HepG2 (cell line): ENCODE results near the gene CCDC181. TPM values are rescaled to one million over a fixed set of nuclear protein-coding genes. Genes with fewer than 3 reads are reported as not detected.

Experiments
- BRCA1 ChIP-seq: sonication (generic); formaldehyde crosslinking; IDR thresholded peaks from 2 replicates; pipeline ENCODE4 v1.4.0; 2020; ENCODE audit warnings: missing genetic modification reagents
- FOXA3 ChIP-seq: IDR thresholded peaks from 2 replicates; pipeline ENCODE4 v1.6.1; 2016; ENCODE audit warnings: missing genetic modification reagents, missing compliant biosample characterization
- HOXA3 ChIP-seq: sonication (generic); formaldehyde crosslinking; IDR thresholded peaks from 2 replicates; pipeline ENCODE4 v1.5.0; 2020; ENCODE audit warnings: missing genetic modification reagents
- HOXA5 ChIP-seq: sonication (generic); formaldehyde crosslinking; IDR thresholded peaks from 2 replicates; pipeline ENCODE4 v1.4.0; 2020; ENCODE audit warnings: missing genetic modification reagents
- KLF13 ChIP-seq: sonication (generic); formaldehyde crosslinking; IDR thresholded peaks from 2 replicates; pipeline ENCODE4 v1.4.0; 2020; ENCODE audit warnings: mild to moderate bottlenecking, missing genetic modification reagents
- KMT2B ChIP-seq: IDR thresholded peaks from 2 replicates; pipeline ENCODE4 v1.6.1; 2016; ENCODE audit warnings: missing genetic modification reagents, missing compliant biosample characterization
- MTA3 ChIP-seq: sonication (generic); formaldehyde crosslinking; IDR thresholded peaks from 2 replicates; pipeline ENCODE4 v1.4.0; 2020; ENCODE audit warnings: missing genetic modification reagents
- NFE2L1 ChIP-seq: sonication (generic); formaldehyde crosslinking; IDR thresholded peaks from 2 replicates; pipeline ENCODE4 v1.4.0; 2020; ENCODE audit warnings: missing genetic modification reagents, mild to moderate bottlenecking, borderline replicate concordance
- PBX3 ChIP-seq: sonication (generic); formaldehyde crosslinking; IDR thresholded peaks from 2 replicates; pipeline ENCODE4 v1.8.1; 2023; ENCODE audit warnings: missing genetic modification reagents, inconsistent platforms, borderline replicate concordance
- PHF5A ChIP-seq: IDR thresholded peaks from one replicate; pipeline ENCODE4 v1.6.1; 2018; ENCODE audit warnings: low read depth, missing genetic modification reagents; ENCODE audit not compliant: unreplicated experiment
- STAG1 ChIP-seq: sonication (generic); formaldehyde crosslinking; IDR thresholded peaks from 2 replicates; pipeline ENCODE4 v1.4.0; 2020; ENCODE audit warnings: missing genetic modification reagents
- TSC22D2 ChIP-seq: sonication (generic); formaldehyde crosslinking; IDR thresholded peaks from 2 replicates; pipeline ENCODE4 v1.5.1; 2020; ENCODE audit warnings: missing genetic modification reagents, mild to moderate bottlenecking, borderline replicate concordance
- ZBTB37 ChIP-seq: sonication (generic); formaldehyde crosslinking; IDR thresholded peaks from 2 replicates; pipeline ENCODE4 v1.4.0; 2020; ENCODE audit warnings: mild to moderate bottlenecking, missing genetic modification reagents
- ZBTB4 ChIP-seq: sonication (generic); formaldehyde crosslinking; IDR thresholded peaks from 2 replicates; pipeline ENCODE4 v1.4.0; 2020; ENCODE audit warnings: missing genetic modification reagents, mild to moderate bottlenecking, borderline replicate concordance
- ZMYM3 ChIP-seq: sonication (generic); formaldehyde crosslinking; IDR thresholded peaks from 2 replicates; pipeline ENCODE4 v1.5.1; 2020; ENCODE audit warnings: mild to moderate bottlenecking, missing genetic modification reagents
- ZNF224 ChIP-seq: sonication (generic); formaldehyde crosslinking; IDR thresholded peaks from 2 replicates; pipeline ENCODE4 v1.5.0; 2020; ENCODE audit warnings: mild to moderate bottlenecking, missing genetic modification reagents
- ZNF232 ChIP-seq: sonication (generic); formaldehyde crosslinking; IDR thresholded peaks from 2 replicates; pipeline ENCODE4 v1.4.0; 2020; ENCODE audit warnings: missing genetic modification reagents, borderline replicate concordance
- ZNF275 ChIP-seq: sonication (generic); formaldehyde crosslinking; IDR thresholded peaks from 2 replicates; pipeline ENCODE4 v1.8.0; 2022; ENCODE audit warnings: missing genetic modification reagents, mild to moderate bottlenecking, inconsistent platforms, borderline replicate concordance
- ZNF501 ChIP-seq: sonication (generic); formaldehyde crosslinking; IDR thresholded peaks from 2 replicates; pipeline ENCODE4 v1.5.1; 2020; ENCODE audit warnings: mild to moderate bottlenecking, moderate library complexity, missing genetic modification reagents
- ZNF878 ChIP-seq: sonication (generic); formaldehyde crosslinking; IDR thresholded peaks from 2 replicates; pipeline ENCODE4 v1.8.1; 2023; ENCODE audit warnings: mild to moderate bottlenecking, missing genetic modification reagents, moderate library complexity
- polyA plus RNA-seq, 8 experiments: library from polyadenylated mRNA; depleted of rRNA in 3 of 8; stranded (reverse) in 7 of 8; unstranded in 1 of 8; fragments of >200 nt; fragmentation: Illumina TruSeq in 4 of 8; extraction: Trizol in 4 of 8; gene quantifications; 2 replicates each; pipeline versions ENCODE4 v1.2.1 to v1.2.3, GENCODE V29; 2011 to 2016; ENCODE audit warnings: low read depth in 4 of 8, missing spikeins in 1 of 8, mixed read lengths in 1 of 8; ENCODE audit not compliant: insufficient read depth in 1 of 8
- total RNA-seq, 5 experiments: library from RNA; depleted of rRNA; stranded (reverse); fragments of >200 nt; fragmentation: Illumina TruSeq; extraction: Trizol; gene quantifications; 2 replicates each; pipeline ENCODE4 v1.2.3, GENCODE V29; 2016; ENCODE audit warnings: low read depth in 1 of 5

Gene CCDC181
- total and polyA plus RNA-seq, 2 of the 13 experiments (the other 11 are each of a cell fraction or from before 2014, with no cell fraction given) = 0.07 TPM; not detected in 1

GRCh38 chr1:169460191-169460833, 33.0 kb upstream of the CCDC181 start (continued):
- TF ChIP-seq ZBTB4 (no peak), BRCA1 (CRISPR knock-in tag) (no peak), HOXA5 (CRISPR knock-in tag) (no peak), ZNF232 (CRISPR knock-in tag) (no peak), KLF13 (CRISPR knock-in tag) (no peak), MTA3 (CRISPR knock-in tag) (no peak), ZBTB37 (CRISPR knock-in tag) (no peak), STAG1 (CRISPR knock-in tag) (peak; percentile 28), KMT2B (peak; percentile 34; the same call in 1 of the 2 replicates), ZMYM3 (CRISPR knock-in tag) (0 out of 2 replicates have a peak, but pooled peaks have one; percentile 23), ZNF501 (CRISPR knock-in tag) (peak; percentile 58; the same call in 1 of the 2 replicates), PHF5A (CRISPR knock-in tag) (no peak), ZNF275 (CRISPR knock-in tag) (no peak), NFE2L1 (CRISPR knock-in tag) (no peak), ZNF878 (CRISPR knock-in tag) (no peak), ZNF224 (no peak), HOXA3 (CRISPR knock-in tag) (peak; percentile 50; the same call in 1 of the 2 replicates), TSC22D2 (CRISPR knock-in tag) (no peak), PBX3 (no peak), FOXA3 (CRISPR knock-in tag) (no peak)
